BE2C (cell line): ENCODE data around the gene KCNE2.
"Not testable (repeated sequence)": the region's sequence is repeated elsewhere in the genome, so short reads cannot be mapped to it uniquely, and the experiment has no call there.

Source experiments
- DNase-seq: peaks from one replicate; pipeline ENCODE4 v3.0.0-alpha.2; 2020
- H3K27me3 ChIP-seq: fragments of 250-450 bp; sonication (Bioruptor Pico); 2 replicates; pipeline ENCODE4 v1.5.1; 2020; ENCODE audit warnings: mild to moderate bottlenecking
- H3K36me3 ChIP-seq: fragments of 250-450 bp; sonication (Bioruptor Pico); 2 replicates; pipeline ENCODE4 v1.5.1; 2020; ENCODE audit warnings: mild to moderate bottlenecking
- H3K4me1 ChIP-seq: fragments of 250-450 bp; sonication (Bioruptor Pico); 2 replicates; pipeline ENCODE4 v1.5.1; 2020
- H3K4me3 ChIP-seq: 2 replicates; pipeline ENCODE4 v1.5.1; 2011; ENCODE audit warnings: low read depth, low read length
- H3K9me3 ChIP-seq: fragments of 250-450 bp; sonication (Bioruptor Pico); 2 replicates; pipeline ENCODE4 v1.5.1; 2020
- TF ChIP-seq, protein P1 (sequence below): IDR thresholded peaks from 2 replicates; pipeline ENCODE4 v1.5.1; 2012; ENCODE audit warnings: mild to moderate bottlenecking, low read depth, low read length

The KCNE2 gene

DNA sequence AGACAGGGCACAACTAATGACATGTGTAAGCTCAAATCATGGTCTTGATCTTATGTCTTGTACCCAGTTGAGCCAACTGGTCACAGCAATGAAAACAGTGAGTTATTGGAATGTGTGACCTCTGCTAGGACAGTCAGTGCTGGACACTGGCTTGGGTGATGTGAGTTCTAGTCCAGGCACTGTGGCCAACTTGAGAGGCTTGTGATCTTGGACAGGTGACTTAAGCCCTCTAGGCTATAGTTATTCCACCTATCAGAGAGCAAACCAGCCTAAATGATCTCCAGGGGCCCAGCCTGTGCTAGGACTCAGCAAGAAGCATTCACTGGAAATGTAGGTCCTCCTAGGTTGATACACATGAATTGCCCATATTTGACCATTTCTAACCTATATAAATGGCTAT lies 1.1 kb downstream of the KCNE2 start:
- no peaks in the 10 kb centered on the region for H3K36me3 ChIP-seq
- no peak overlapping the region for H3K4me3 ChIP-seq
- peaks cover 8% of the 10 kb centered on the region for H3K27me3 ChIP-seq
- no peak for DNase-seq
- TF ChIP-seq, protein P1, sequence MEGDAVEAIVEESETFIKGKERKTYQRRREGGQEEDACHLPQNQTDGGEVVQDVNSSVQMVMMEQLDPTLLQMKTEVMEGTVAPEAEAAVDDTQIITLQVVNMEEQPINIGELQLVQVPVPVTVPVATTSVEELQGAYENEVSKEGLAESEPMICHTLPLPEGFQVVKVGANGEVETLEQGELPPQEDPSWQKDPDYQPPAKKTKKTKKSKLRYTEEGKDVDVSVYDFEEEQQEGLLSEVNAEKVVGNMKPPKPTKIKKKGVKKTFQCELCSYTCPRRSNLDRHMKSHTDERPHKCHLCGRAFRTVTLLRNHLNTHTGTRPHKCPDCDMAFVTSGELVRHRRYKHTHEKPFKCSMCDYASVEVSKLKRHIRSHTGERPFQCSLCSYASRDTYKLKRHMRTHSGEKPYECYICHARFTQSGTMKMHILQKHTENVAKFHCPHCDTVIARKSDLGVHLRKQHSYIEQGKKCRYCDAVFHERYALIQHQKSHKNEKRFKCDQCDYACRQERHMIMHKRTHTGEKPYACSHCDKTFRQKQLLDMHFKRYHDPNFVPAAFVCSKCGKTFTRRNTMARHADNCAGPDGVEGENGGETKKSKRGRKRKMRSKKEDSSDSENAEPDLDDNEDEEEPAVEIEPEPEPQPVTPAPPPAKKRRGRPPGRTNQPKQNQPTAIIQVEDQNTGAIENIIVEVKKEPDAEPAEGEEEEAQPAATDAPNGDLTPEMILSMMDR = no peak
- no peaks in the 10 kb centered on the region for H3K9me3 ChIP-seq
- no peaks in the 10 kb centered on the region; the same call in 1 of the 2 replicates for H3K4me1 ChIP-seq

DNA sequence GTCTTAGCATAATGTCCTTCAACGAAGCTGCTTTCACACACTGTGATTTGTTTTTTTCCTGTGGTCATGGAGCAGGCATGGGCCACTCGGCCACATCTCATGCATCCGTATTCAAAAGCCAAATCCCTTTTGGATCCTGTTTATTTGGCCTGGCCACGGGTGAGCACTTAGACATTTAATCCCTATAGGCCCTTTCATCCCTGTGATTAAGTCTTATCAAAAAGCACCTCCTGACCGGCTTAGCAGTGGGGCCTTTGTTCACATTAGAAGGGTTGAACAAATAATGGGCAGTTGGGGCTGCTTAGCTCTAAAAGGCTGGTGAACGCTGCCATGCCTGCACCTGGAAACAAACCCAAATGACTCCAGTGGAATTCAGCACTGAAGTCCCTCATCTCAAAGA lies 2.0 kb downstream of the KCNE2 start:
- H3K4me3 ChIP-seq = no peak overlapping the region
- no peaks in the 10 kb centered on the region for H3K36me3 ChIP-seq
- TF ChIP-seq, protein P1 = no peak
- H3K27me3 ChIP-seq = 0 out of 2 replicates have a peak, but pooled peaks cover 4% of the 10 kb centered on the region
- no peak for DNase-seq
- no peaks in the 10 kb centered on the region; the same call in 1 of the 2 replicates for H3K4me1 ChIP-seq
- no peaks in the 10 kb centered on the region for H3K9me3 ChIP-seq

DNA sequence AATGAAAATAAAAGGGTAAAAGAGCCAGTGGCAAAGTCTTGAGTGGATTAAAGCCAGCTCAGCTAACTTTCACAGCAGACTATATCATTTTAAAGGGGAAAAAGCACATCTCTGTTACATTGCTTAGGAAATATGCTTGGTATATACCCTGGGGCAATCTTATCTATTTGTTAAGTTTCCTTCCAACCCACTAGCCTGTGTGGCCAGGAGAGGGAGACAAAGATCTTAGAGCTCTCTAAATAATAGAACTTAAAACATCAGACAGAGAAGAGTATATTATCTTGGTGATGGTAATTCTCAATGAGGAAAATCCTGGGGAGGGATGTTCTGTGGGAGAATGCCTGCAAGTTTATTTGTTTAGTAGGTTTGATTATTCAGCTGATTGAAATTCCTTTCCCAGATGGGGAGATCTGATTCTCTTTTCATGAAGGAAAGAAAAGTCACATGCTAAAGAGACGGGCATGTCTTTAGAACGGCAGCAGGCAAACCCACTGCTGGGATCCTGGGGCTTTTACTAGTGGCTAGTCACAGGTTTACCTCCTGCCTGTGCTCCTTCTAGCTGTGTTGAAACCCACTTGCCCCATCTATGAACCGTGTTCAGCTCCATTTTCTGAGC lies 3.6 kb downstream of the KCNE2 start:
- no peaks in the 10 kb centered on the region for H3K9me3 ChIP-seq
- H3K36me3 ChIP-seq = no peaks in the 10 kb centered on the region
- TF ChIP-seq, protein P1 = peak; percentile 85
- no peaks in the 10 kb centered on the region for H3K27me3 ChIP-seq
- DNase-seq = peak; percentile 63
- no peaks in the 10 kb centered on the region; the same call in 1 of the 2 replicates for H3K4me1 ChIP-seq
- no peak overlapping the region for H3K4me3 ChIP-seq

DNA sequence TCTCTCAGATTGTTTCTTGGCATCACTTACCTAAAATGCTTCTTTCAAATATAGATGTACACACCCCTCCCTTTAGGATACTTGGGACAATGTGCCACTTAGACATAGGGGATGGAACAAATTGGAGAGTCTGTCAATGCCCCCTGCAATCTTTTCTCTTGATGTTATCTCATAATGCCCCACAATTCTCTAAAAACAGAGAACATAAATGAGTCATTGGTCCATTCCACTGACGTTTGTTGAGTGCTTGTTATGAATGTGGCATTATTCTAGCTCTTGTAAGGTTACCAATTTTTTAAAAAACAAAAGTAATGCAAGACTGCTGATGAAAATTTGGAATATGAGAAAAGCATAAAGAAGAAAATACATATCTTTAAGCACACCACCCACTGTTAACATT lies 5.9 kb downstream of the KCNE2 start:
- Histone ChIP-seq H3K9me3 (no peaks in the 10 kb centered on the region), H3K4me3 (no peak overlapping the region), H3K27me3 (no peaks in the 10 kb centered on the region), H3K4me1 (no peaks in the 10 kb centered on the region; the same call in 1 of the 2 replicates), H3K36me3 (no peaks in the 10 kb centered on the region)
- no peak for DNase-seq
- TF ChIP-seq, protein P1 = no peak

DNA sequence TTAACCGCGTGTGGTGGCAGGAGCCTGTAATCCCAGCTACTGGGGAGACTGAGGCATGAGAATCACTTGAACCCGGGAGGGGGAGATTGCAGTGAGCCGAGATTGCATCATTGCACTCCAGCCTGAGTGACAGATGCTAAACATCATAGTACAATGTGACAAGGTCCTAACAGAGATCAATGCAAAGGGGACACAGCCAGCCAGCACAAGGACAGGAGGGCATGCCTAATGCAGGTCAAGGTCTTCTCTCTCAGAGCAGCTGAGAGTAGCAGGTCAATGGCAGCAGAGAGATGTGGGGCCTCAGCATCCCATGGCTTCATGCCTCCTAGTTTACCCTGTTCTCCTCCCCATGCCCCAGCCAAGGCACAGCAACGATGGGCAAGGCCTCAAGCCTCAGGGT lies 8.5 kb downstream of the KCNE2 start:
- H3K36me3 ChIP-seq = no peaks in the 10 kb centered on the region
- TF ChIP-seq, protein P1 = no peak
- no peaks in the 10 kb centered on the region for H3K9me3 ChIP-seq
- H3K4me3 ChIP-seq = no peak overlapping the region
- no peaks in the 10 kb centered on the region; the same call in 1 of the 2 replicates for H3K4me1 ChIP-seq
- DNase-seq = no peak
- H3K27me3 ChIP-seq = no peaks in the 10 kb centered on the region

DNA sequence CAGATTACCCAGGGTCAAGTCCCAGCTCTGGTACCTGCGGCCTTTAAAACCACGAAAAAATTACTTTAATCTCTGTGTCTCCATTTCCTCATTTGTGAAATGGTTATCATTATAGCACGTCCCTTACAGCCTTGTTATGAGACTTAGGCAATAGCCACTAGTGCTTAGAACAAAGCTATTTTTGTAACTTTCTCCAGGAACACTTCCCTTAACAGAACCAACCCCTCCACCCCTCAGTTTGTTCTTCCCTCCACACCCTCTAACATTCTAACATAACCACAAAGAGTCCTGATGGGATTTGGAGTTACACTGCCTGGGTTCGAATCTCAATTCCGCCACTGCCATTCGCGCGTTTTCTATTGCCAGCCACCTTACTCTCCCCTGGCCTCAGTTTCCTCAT lies 10.7 kb downstream of the KCNE2 start:
- H3K36me3 ChIP-seq, DNase-seq, H3K4me3 ChIP-seq, H3K4me1 ChIP-seq, H3K9me3 ChIP-seq, H3K27me3 ChIP-seq: not testable (repeated sequence)

DNA sequence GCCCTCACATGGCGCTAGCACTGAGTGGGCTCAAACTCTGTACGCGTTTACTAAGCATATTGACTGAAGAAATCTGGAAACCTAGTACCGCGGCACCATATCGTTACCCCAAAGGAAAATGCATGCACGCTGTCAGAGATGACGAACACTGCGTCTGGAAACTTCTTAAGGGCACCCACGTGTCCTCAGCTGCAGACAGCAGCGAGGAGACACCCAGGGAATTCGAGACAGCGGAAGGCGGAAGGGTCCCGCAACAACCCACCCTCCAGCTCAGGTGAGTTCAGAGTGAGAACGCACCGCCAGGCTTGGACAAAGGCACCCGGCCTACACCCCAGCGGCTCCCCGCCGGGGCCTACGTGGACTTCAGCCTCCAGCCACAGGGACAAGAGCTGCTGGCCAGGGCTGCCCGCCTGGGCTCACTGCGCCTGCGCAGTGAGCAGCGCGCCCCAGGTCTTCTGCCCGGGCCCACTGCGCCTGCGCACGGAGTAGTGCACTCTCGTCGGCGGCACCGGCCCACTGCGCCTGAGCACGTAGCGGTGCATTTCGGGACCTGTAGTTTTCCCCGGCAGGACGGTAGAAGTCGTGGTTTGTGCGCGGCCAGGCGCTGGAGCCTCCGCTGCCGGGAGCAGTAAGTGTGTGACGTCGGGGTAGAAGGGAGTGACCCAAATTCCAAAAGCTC lies 11.3 kb downstream of the KCNE2 start, which contains the start of gene SMIM11:
TSS of gene SMIM11 (plus strand) at position 568 of the 679 bp plus-strand sequence. CDS start 3,998 bp downstream, outside the sequence.
- not testable (repeated sequence) for DNase-seq, H3K4me3 ChIP-seq, H3K9me3 ChIP-seq, H3K36me3 ChIP-seq, H3K27me3 ChIP-seq, H3K4me1 ChIP-seq

DNA sequence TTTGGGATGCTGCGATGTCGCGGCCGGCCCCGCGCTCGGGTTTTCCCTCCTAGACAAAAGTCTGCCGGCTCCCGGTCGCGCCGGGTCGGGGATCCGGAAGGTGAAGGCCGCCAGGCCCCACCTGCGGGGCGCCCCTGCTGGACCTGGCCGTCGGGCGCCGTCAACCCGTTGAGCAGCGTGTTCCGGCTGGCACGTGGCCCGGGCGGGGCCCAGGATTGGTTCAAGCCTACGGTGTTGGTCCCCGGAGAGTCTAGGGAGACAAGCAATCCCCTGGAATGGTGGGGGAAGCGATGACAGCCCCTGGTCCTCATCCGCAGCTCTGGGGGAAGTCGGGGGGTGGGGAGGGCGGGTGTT lies 11.8 kb downstream of the KCNE2 start:
- H3K9me3 ChIP-seq, DNase-seq, H3K4me3 ChIP-seq, H3K36me3 ChIP-seq, H3K4me1 ChIP-seq, H3K27me3 ChIP-seq: not testable (repeated sequence)

DNA sequence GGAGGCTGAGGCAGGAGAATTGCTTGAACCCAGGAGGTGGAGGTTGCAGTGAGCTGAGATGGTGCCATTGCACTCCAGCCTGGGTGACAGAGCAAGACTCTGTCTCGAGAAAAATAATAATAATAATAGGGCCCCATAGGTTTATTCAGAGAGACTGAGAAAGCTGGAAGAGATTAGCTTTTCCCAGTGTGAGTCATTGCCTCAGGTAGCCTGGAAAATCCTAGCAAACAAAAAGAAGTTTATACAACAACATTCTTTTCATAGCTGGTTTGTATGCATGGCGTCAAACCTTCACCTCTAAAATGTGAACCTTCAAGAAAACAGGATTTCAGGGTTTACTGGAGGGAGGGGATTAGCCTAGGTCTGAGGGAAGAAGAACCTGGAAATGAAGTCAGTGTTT lies 19.3 kb downstream of the KCNE2 start:
- not testable (repeated sequence) for H3K4me3 ChIP-seq, DNase-seq, H3K27me3 ChIP-seq, H3K4me1 ChIP-seq, H3K36me3 ChIP-seq, H3K9me3 ChIP-seq

DNA sequence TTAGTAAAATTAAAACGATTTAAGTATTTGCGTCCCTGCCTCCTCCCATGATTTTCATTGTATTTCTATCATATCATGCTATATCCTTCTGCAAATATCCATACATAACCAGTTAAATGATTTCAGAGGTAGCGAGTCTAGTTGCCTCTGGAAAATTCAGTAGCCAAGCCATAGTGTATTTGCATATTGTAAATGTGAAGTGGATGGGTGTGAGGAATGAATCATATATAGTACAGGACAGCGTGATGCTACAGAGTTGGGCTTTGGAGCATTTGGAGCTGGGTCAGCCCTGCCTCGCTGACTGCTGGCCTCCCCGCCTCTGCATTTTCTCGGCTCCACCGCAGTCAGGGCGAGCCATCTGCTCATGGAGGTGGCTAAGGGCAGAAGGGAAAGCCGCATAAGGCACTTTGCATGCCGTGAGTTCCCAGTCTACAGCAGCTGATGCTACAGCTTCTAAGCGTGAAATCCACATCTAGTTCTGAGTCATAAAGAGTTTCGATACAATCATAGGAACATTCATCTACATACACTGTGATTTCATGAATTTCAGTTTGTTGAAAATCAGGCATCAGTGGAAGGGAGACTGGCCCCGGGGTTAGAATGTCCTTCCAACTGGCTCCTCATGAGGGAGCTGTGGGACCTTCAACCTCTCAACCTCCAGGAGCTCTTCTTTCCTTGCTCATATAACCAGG lies 20.1 kb downstream of the KCNE2 start:
- not testable (repeated sequence) for H3K27me3 ChIP-seq, H3K4me3 ChIP-seq, DNase-seq, H3K36me3 ChIP-seq, H3K4me1 ChIP-seq, H3K9me3 ChIP-seq
